ENCODE data around the gene OPA3. TPM values are rescaled to one million over a fixed set of nuclear protein-coding genes. Genes with fewer than 3 reads are reported as not detected.

OPA3 gene
- total RNA-seq, 1 experiment from 2014 or later, result 10.1 TPM

DNA sequence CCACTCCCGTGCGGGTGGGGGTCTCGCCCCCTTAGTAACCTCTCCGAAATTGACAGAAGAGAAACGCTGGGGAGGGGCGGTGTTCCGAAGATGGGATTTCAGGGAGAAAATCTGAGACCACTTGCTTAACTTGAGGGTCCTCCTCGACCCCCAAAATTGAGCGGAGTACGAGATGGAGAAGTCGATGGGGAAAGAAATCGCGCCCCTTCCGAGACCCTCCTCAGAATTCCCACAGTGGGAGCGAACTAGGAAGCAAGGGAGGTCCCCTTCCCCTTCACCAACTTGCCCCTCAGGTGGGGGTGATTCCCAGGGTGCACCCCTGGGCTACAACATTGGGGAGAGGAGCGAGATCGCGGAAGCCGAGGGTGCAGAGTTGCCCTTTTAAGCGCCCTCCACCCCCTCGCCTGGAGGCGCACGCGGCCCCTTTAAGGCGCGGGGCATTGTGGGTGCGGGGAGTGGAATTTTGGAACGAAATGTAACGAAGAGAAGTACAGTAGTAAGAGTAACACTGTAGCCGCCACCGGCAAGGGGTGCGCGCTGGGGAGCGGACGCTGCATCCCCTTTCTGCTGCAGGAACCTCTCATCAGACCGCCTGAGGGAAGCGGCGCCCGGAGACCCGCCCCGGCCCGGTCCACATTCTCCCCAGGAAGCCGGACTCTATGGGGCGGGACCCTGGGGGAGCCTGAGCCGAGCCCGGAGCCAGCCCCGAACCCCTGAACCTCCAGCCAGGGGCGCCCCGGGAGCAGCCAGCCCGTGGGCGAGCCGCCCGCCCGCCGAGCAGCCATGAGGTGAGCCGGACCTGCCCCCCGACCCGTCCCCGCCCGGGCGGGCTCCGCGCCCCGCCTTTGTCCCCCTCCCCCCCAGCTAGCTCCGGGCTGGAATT, 77.4 kb downstream of the OPA3 start, which contains the start of gene VASP:
TSS of gene VASP (plus strand) at position 491 of the 883 bp plus-strand sequence. CDS start at position 784, 293 bp downstream.
- ChIA-PET CTCF (interaction anchor here (0.9 to 1.8 kb wide), 10 partner anchors 8 to 136 kb away, joined by 3 to 10 read pairs (median 6); partner anchors contain the start of genes FOSB, PPM1N and RTN2), POLR2A (interaction anchor here (1.9 kb wide), 1 partner anchor 9 kb away, joined by 33 read pairs; the partner anchor contains the start of genes PPM1N and RTN2)
- DNase-seq (ENCODE audit: low spot score), result peak; percentile 89
- Mint-ChIP-seq H3K4me1 (peaks cover 31% of the 10 kb centered on the region), H3K36me3 (no peaks in the 10 kb centered on the region), H3K27ac (peak within 1 kb of the TSS; percentile 93), H3K27me3 (ENCODE audit: low read depth) (no peaks in the 10 kb centered on the region; the same call in 1 of the 2 replicates), H3K4me3 (peak within 1 kb of the TSS; percentile 91), H3K9me3 (no peaks in the 10 kb centered on the region)
- peak; percentile 39 for ATAC-seq
- TF ChIP-seq, protein P1, sequence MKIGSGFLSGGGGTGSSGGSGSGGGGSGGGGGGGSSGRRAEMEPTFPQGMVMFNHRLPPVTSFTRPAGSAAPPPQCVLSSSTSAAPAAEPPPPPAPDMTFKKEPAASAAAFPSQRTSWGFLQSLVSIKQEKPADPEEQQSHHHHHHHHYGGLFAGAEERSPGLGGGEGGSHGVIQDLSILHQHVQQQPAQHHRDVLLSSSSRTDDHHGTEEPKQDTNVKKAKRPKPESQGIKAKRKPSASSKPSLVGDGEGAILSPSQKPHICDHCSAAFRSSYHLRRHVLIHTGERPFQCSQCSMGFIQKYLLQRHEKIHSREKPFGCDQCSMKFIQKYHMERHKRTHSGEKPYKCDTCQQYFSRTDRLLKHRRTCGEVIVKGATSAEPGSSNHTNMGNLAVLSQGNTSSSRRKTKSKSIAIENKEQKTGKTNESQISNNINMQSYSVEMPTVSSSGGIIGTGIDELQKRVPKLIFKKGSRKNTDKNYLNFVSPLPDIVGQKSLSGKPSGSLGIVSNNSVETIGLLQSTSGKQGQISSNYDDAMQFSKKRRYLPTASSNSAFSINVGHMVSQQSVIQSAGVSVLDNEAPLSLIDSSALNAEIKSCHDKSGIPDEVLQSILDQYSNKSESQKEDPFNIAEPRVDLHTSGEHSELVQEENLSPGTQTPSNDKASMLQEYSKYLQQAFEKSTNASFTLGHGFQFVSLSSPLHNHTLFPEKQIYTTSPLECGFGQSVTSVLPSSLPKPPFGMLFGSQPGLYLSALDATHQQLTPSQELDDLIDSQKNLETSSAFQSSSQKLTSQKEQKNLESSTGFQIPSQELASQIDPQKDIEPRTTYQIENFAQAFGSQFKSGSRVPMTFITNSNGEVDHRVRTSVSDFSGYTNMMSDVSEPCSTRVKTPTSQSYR (CRISPR knock-in tag; IDR thresholded peaks at IDR 0.05), result peak; percentile 79; the same call in 1 of the 2 replicates
- TF ChIP-seq GRHL2 (CRISPR knock-in tag; IDR thresholded peaks at IDR 0.05; ENCODE audit: insufficient replicate concordance, severe bottlenecking) (no peak), PRRX2 (CRISPR knock-in tag; IDR thresholded peaks at IDR 0.05) (no peak), CREB1 (CRISPR knock-in tag; IDR thresholded peaks at IDR 0.05) (no peak), NR1H2 (CRISPR knock-in tag; IDR thresholded peaks at IDR 0.05) (no peak), GABPB1 (CRISPR knock-in tag; IDR thresholded peaks at IDR 0.05) (0 out of 2 replicates have a peak, but pooled peaks have one; percentile 32), ZNF219 (CRISPR knock-in tag; IDR thresholded peaks at IDR 0.05; ENCODE audit: borderline replicate concordance) (0 out of 2 replicates have a peak, but pooled peaks have one; percentile 64), HMGA2 (CRISPR knock-in tag; IDR thresholded peaks at IDR 0.05) (no peak), ZNF263 (CRISPR knock-in tag; IDR thresholded peaks at IDR 0.05; ENCODE audit: low read depth) (no peak), ZNF121 (CRISPR knock-in tag; IDR thresholded peaks at IDR 0.05) (no peak), ATF1 (CRISPR knock-in tag; IDR thresholded peaks at IDR 0.05) (no peak), SMAD3 (CRISPR knock-in tag; IDR thresholded peaks at IDR 0.05; ENCODE audit: borderline replicate concordance) (no peak), CBFB (CRISPR knock-in tag; IDR thresholded peaks at IDR 0.05; ENCODE audit: low read depth) (no peak)
- TF ChIP-seq, protein P2, sequence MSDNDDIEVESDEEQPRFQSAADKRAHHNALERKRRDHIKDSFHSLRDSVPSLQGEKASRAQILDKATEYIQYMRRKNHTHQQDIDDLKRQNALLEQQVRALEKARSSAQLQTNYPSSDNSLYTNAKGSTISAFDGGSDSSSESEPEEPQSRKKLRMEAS (CRISPR knock-in tag; IDR thresholded peaks at IDR 0.05), result peak; percentile 84
- TF ChIP-seq, protein P3, sequence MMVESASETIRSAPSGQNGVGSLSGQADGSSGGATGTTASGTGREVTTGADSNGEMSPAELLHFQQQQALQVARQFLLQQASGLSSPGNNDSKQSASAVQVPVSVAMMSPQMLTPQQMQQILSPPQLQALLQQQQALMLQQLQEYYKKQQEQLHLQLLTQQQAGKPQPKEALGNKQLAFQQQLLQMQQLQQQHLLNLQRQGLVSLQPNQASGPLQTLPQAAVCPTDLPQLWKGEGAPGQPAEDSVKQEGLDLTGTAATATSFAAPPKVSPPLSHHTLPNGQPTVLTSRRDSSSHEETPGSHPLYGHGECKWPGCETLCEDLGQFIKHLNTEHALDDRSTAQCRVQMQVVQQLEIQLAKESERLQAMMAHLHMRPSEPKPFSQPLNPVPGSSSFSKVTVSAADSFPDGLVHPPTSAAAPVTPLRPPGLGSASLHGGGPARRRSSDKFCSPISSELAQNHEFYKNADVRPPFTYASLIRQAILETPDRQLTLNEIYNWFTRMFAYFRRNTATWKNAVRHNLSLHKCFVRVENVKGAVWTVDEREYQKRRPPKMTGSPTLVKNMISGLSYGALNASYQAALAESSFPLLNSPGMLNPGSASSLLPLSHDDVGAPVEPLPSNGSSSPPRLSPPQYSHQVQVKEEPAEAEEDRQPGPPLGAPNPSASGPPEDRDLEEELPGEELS (CRISPR knock-in tag; IDR thresholded peaks at IDR 0.05), result no peak
- TF ChIP-seq, protein P4, sequence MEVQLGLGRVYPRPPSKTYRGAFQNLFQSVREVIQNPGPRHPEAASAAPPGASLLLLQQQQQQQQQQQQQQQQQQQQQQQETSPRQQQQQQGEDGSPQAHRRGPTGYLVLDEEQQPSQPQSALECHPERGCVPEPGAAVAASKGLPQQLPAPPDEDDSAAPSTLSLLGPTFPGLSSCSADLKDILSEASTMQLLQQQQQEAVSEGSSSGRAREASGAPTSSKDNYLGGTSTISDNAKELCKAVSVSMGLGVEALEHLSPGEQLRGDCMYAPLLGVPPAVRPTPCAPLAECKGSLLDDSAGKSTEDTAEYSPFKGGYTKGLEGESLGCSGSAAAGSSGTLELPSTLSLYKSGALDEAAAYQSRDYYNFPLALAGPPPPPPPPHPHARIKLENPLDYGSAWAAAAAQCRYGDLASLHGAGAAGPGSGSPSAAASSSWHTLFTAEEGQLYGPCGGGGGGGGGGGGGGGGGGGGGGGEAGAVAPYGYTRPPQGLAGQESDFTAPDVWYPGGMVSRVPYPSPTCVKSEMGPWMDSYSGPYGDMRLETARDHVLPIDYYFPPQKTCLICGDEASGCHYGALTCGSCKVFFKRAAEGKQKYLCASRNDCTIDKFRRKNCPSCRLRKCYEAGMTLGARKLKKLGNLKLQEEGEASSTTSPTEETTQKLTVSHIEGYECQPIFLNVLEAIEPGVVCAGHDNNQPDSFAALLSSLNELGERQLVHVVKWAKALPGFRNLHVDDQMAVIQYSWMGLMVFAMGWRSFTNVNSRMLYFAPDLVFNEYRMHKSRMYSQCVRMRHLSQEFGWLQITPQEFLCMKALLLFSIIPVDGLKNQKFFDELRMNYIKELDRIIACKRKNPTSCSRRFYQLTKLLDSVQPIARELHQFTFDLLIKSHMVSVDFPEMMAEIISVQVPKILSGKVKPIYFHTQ (CRISPR knock-in tag; IDR thresholded peaks at IDR 0.05), result no peak
- TF ChIP-seq, protein P5, sequence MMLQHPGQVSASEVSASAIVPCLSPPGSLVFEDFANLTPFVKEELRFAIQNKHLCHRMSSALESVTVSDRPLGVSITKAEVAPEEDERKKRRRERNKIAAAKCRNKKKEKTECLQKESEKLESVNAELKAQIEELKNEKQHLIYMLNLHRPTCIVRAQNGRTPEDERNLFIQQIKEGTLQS (CRISPR knock-in tag; conservative IDR thresholded peaks at IDR 0.05), result no peak
- TF ChIP-seq, protein P6, sequence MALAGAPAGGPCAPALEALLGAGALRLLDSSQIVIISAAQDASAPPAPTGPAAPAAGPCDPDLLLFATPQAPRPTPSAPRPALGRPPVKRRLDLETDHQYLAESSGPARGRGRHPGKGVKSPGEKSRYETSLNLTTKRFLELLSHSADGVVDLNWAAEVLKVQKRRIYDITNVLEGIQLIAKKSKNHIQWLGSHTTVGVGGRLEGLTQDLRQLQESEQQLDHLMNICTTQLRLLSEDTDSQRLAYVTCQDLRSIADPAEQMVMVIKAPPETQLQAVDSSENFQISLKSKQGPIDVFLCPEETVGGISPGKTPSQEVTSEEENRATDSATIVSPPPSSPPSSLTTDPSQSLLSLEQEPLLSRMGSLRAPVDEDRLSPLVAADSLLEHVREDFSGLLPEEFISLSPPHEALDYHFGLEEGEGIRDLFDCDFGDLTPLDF (CRISPR knock-in tag; IDR thresholded peaks at IDR 0.05), result no peak
- TF ChIP-seq, protein P7, sequence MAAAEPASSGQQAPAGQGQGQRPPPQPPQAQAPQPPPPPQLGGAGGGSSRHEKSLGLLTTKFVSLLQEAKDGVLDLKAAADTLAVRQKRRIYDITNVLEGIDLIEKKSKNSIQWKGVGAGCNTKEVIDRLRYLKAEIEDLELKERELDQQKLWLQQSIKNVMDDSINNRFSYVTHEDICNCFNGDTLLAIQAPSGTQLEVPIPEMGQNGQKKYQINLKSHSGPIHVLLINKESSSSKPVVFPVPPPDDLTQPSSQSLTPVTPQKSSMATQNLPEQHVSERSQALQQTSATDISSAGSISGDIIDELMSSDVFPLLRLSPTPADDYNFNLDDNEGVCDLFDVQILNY (CRISPR knock-in tag; IDR thresholded peaks at IDR 0.05), result no peak
- TF ChIP-seq, protein P8, sequence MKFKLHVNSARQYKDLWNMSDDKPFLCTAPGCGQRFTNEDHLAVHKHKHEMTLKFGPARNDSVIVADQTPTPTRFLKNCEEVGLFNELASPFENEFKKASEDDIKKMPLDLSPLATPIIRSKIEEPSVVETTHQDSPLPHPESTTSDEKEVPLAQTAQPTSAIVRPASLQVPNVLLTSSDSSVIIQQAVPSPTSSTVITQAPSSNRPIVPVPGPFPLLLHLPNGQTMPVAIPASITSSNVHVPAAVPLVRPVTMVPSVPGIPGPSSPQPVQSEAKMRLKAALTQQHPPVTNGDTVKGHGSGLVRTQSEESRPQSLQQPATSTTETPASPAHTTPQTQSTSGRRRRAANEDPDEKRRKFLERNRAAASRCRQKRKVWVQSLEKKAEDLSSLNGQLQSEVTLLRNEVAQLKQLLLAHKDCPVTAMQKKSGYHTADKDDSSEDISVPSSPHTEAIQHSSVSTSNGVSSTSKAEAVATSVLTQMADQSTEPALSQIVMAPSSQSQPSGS (CRISPR knock-in tag; IDR thresholded peaks at IDR 0.05; ENCODE audit: borderline replicate concordance, low read depth), result no peak
- TF ChIP-seq, protein P9, sequence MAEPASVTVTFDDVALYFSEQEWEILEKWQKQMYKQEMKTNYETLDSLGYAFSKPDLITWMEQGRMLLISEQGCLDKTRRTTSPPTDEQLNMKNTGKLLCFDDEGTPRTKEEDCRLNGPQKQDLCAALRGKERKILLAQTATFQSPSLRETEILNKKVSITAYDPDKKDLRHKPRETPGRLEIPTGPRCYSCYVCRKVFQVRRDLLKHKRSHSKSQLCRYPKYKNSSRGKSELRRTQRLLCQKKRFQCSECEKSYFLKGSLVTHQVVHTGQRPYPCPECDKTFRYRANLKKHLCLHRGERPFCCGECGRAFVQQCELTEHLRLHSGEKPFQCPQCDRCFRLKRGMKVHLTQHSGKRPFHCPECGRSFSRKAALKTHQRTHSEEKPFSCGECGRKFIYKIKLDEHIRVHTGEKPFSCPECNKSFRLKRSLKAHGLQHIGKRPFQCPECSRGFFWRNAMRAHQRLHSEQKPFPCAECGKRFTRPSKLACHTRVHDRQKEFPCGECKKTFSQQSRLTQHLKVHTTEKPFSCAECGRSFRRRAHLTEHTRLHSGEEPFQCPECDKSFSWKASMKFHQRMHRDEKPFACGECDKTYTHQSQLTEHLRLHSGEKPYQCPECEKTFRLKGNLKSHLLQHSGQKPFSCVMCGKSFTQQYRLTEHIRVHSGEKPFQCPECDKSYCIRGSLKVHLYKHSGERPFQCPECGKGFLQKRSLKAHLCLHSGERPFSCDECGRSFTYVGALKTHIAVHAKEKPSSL (CRISPR knock-in tag; conservative IDR thresholded peaks at IDR 0.05), result no peak

Measured in WTC11 (cell line).